HG02943 (cell line): ENCODE measurements around the gene P3H2.
"Not testable (repeated sequence)": the region's sequence is repeated elsewhere in the genome, so short reads cannot be mapped to it uniquely, and the experiment has no call there.

Source experiments
- ATAC-seq: cut with Tn5 transposase; IDR thresholded peaks from one replicate; pipeline ENCODE4 v1.9.1; 2021; ENCODE audit warnings: mild to moderate bottlenecking, low read depth, moderate library complexity; ENCODE audit not compliant: unreplicated experiment

P3H2 gene, protein sequence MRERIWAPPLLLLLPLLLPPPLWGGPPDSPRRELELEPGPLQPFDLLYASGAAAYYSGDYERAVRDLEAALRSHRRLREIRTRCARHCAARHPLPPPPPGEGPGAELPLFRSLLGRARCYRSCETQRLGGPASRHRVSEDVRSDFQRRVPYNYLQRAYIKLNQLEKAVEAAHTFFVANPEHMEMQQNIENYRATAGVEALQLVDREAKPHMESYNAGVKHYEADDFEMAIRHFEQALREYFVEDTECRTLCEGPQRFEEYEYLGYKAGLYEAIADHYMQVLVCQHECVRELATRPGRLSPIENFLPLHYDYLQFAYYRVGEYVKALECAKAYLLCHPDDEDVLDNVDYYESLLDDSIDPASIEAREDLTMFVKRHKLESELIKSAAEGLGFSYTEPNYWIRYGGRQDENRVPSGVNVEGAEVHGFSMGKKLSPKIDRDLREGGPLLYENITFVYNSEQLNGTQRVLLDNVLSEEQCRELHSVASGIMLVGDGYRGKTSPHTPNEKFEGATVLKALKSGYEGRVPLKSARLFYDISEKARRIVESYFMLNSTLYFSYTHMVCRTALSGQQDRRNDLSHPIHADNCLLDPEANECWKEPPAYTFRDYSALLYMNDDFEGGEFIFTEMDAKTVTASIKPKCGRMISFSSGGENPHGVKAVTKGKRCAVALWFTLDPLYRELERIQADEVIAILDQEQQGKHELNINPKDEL

DNA sequence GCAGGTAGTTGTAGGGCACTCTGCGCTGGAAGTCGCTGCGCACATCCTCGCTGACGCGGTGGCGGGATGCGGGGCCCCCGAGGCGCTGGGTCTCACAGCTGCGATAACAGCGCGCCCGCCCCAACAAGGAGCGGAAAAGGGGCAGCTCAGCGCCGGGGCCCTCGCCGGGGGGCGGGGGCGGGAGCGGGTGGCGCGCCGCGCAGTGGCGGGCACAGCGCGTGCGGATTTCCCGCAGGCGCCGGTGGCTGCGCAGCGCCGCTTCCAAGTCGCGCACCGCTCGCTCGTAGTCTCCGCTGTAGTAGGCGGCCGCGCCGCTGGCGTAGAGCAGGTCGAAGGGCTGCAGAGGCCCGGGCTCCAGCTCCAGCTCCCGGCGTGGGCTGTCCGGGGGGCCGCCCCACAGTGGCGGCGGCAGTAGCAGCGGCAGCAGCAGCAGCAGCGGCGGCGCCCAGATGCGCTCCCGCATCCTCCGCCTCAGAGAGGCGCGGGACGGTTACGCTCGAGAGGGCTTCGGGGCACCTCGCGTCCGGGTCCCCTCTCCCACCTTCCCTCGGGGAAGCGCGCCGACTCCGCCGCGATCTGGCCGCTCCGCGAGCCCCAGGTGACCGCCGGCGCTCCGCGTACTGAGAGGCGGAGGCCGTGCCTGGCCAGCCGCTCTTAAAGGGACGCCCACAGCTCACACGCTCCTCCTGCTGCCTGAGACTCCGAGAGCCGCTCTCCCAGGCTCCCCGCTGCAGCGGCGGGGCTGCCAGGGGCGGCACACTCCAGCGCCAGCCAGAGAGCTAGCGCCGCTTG is at the start of gene P3H2:
P3H2 (minus strand) TSS at position 629 of the 792 bp plus-strand sequence; CDS start at position 463, 166 bp downstream.
- no peak for ATAC-seq

DNA sequence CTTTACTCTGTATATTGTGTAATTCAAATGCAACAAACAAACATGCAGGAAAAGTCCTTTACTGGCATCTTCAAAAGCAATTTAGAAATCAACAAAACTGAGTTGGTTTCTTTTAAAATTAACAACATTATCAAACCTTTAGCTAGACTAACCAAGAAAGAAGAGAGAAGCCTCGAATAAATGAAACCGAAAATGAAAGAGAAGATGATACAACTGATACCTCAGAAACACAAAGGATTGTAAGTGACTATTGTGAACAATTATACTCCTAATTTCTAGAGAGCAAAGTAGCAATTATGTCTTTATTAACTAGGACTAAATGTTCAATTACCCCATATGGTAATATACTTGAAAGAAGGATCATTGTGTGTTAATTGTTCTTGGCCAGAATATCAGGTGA is 49.2 kb upstream of the P3H2 start:
- ATAC-seq = peak; percentile 90

DNA sequence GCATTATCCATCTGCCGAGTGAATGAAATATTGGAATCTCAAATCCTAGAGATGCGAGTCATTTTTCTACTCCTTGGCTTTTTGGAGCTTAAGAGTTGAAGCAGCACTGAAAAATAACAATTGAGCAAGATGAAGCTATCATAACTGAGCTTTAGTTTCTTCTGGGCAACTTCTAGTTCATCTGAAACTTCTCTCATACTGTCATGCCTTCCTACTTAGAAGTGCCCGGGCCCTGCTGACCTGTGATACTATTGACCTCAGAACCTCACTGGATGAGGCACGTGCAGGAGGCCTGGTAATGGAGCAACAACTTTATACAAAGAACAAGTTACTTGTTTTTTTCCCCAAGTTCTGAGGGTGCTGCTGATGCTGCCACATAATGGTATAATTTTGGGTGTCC is 48.5 kb upstream of the P3H2 start:
- peak; percentile 29 for ATAC-seq

DNA sequence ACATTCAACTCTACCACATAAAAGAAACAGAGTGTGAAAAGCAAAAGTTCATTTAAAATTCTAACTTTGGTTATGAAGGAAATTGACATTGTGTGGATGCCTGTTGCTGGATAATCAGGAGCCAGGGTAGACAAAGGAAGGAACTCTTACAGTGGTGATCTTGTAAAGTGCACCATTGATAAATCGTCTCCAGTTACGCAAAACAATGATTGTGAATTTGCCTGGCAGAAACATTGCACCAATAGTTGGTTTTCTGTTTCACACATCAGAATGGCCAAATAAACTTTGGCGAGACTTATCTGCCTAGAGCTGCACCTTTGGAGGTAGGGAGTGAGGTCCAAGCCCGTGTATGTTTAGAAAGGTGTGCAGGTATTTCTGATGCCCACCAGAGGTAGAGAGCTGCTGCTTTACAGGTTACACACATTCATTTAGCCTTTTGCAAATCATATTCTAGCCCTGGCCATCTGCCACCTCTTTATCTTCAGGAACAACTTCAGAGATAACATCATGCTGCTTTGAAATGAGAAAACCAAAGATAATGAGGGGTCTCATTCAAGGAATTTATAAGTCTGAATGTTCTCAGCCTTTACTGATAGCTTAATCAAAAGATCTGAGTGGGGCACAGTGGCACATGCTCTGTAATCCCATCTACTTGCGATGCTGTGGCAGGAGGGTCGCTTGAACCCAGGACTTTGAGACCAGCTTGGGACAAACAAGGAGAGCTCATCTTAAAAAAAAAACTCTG is 47.4 kb upstream of the P3H2 start:
- ATAC-seq = no peak

DNA sequence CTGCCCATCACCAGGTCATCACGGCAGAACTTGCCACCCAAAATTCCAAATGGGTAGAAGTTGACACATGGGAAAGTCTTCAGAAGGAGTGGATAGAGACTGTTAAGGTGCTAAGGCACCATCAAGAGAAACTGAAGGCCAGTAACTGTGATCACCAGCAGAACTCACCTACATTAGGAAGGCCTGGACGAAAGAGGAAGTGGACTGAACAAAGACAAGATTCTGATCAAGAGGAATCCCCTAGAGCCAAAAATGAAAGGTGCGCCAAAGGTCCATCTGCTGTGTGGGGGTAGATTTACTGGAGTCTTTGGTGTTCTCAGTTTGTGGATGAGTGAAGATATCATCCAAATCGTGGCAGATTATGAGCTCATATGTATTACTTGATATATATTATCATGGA is 46.3 kb upstream of the P3H2 start:
- no peak for ATAC-seq

DNA sequence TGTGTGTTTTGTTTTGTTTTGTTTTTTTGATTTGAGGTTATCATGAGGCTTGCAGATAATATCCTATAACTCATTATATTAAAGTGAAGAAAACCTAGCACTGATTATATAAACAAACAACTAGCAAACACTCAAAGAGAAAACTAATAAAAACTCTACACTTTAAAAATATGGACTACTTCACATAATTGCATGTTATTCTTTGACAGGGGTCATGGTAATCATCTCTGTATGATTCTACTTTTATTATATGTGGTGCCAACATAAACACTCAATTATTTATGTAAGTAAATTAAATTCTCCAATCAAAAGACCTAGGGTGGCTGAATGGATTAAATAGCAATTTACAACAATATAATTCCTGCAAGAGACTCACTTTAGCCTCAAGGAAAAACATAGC is 44.6 kb upstream of the P3H2 start:
- ATAC-seq = no peak

DNA sequence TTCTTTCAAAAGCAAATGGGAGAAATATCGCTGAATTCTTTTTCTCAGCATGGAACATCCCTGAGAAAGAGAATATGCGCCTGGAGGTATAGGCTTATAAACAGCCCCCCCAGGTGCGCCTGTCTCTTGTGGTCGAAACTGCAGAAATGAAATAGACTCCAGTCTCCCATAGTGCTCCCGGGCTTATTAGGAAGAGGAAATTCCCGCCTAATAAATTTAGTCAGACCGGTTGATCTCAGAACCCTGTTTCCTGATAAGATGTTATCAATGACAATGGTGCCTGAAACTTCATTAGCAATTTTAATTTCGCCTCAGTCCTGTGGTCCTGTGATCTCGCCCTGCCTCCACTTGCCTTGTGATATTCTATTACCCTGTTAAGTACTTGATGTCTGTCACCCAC is 41.3 kb upstream of the P3H2 start:
- ATAC-seq = not testable (repeated sequence)

DNA sequence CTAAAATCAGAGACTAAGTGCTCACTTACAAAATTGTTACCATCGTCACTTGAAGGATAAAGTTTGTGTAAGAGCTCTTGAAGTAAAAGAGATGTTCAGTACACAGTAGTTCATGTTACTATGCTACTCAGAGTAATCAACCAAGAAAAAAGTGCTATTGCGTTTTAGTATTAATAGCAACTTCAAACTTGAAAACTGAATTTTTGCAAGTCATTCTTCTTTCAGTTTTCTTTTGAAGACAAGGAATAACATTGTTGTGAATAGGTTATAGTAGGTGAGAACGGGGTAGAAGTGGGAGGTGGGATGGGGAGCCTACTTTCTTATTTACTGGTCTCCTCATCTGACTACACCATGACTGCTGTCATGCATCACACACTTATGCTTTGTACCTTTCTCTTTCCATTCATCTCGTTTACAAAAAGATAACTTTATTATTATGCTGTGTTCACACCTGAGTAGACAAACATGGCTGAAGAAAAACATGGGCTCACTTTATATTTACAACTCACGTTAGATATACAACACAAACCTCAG is 39.3 kb upstream of the P3H2 start:
- ATAC-seq = no peak

DNA sequence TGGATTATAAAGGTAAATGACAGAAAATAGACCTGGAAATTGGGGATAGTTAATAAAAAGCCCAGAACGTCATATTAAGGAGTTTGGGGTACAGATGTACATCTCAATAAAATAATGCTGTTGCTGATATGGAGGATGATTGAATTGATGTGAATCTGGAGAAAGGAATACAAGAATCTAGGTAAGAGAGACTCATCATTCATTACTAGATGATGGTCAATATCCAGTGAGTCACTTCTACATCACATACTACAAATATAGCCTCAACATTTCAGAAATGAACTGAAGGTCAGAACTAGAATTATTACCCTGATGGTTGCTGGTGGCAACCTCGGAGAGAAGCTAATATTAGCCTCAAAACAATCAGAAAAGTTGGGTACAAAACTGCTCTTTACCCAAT is 37.6 kb upstream of the P3H2 start:
- no peak for ATAC-seq

DNA sequence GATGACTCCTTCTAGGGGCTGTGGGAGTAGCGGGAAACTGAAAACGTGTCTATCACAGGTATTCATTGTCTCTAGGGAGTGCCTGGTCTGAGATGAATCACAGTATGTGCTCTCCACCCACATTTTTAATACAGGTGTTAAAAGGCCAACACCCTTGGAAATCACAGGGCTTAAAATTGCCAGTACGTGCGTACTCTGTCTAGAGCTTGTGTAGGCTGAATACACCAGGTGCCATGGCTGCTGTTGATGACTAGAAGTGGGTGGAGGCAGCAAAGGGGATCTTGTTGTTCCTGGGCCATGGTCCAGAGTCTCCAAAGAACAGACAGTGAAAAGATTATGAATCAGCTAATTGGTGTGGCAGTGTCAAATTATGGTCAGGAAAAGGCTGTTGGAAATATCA is 35.1 kb upstream of the P3H2 start:
- no peak for ATAC-seq

DNA sequence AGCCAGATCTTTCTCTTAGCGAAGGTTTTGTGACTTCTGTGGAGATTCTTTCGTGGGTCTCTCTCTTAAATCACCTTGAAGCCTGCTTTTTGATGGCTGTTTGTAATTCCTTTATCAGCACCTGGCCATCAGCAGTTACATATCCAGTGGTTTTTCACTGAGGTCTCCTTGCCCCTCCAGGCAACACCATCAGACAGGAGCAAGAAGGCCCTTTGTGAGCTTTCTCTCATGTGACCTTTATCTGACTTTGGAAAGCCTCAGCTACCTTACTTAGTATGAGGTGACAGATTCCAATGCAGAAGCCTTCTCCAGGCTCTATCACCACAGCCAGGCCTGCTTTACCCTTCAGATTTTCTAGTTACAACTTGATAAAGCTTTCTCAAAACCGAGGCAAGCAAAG is 30.0 kb upstream of the P3H2 start:
- no peak for ATAC-seq

DNA sequence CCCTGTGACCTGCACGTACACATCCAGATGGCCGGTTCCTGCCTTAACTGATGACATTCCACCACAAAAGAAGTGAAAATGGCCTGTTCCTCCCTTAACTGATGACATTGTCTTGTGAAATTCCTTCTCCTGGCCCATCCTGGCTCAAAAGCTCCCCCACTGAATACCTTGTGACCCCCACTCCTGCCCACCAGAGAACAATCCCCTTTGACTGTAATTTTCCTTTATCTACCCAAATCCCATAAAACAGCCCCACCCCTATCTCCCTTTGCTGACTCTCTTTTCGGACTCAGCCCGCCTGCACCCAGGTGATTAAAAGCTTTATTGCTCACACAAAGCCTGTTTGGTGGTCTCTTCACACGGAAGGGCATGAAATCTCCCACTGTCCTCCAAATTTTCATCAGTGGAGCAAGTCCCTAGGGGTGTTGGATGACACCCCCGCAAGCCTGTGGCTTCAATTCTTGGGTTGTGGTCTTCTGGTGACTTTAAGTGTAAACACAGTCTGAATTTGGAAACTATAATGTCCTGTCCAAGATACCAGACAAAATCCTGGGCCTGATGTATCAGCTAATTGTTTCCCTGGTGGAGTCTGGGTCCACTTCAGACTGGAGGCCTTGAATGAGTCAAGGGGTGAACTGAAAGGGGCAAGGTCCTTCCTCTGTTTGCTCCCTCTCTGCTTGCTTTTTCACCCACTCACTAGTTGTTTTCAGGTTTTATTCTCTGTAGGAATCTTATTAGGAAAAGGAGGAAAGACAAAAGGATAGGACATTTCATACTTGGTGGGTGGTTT is 29.3 kb upstream of the P3H2 start:
- ATAC-seq = not testable (repeated sequence)

DNA sequence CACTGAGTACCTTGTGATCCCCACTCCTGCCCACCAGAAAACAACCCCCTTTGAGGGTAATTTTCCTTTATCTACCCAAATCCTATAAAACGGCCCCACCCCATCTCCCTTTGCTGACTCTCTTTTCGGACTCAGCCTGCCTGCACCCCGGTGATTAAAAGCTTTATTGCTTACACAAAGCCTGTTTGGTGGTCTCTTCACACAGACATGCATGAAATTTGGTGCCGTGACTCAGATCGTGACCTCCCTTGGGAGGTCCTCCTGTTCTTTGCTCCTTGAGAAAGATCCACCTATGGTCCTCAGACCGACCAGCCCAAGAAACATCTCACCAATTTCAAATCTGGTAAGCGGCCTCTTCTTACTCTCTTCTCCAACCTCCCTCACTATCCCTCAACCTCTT is 24.1 kb upstream of the P3H2 start:
- ATAC-seq = not testable (repeated sequence)

DNA sequence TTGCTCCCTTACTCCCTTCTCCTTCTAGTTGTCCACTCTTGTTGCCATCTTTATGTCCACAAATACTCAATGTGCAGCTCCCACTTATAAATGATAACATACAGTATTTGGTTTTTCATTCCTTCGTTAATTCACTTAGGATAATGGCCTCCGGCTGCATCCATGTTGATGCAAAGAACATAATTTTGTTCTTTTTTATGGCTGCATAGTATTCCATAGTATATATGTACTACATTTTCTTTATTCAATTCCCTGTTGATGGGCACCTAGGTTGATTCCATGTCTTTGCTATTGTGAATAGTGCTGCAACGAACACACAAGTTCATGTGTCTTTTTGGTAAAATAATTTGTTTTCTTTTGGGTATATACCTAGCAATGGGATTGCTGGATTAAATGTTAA is 21.3 kb upstream of the P3H2 start:
- ATAC-seq = no peak

DNA sequence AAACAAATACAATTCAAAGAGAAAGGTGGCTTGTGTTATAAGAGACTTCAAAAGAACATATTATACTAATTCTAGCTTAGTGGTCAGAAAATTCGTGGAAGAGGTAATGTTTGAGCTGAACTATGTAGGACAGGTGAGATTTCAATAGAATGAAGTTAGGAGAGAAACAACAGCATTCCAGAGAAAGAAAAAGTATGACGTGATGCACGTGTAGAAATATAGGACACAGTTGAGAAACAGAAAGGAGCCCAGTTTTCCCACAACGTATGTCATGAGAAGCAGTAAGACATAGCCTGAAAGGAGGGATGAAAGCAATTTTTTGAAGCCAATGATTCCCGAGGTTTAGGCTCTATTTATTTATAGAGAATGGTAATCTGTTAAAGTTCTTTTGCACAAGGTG is 18.7 kb upstream of the P3H2 start:
- no peak for ATAC-seq

DNA sequence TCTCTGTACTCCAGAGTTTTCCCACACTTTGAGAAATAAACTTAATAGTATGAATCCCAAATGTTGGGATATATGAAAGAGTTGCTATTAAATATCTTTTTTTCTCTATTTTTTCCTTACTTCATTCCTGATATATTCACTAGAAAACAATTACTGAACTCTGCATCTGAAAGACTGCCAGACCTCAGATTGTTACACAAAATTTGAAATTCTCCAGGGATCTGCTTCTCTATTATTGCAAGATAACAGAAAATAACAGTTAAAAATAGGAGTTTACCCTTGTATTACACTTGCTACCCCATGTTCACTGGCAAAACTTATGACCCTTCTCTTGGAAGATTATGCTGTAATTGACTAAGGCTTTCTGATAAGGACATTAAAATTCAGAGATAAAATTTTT is 11.7 kb upstream of the P3H2 start:
- no peak for ATAC-seq

DNA sequence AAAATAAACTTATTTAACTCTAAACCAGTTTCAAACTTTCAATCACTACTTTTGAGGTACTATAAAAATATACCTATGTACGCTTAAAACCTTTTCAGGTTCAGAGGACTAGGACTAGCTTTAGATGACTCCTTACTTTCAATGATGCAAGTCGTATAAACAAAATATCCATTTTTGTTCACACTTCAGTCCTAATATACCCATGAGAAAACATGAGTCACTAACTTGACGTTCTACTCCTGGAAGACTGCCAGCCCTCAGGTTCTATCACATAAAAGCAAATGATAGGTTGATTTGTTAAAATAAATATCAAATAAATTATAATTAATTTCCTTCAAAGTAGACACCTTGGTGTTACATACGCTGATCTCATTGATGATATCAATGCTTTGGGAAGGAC is 10.6 kb upstream of the P3H2 start:
- no peak for ATAC-seq

DNA sequence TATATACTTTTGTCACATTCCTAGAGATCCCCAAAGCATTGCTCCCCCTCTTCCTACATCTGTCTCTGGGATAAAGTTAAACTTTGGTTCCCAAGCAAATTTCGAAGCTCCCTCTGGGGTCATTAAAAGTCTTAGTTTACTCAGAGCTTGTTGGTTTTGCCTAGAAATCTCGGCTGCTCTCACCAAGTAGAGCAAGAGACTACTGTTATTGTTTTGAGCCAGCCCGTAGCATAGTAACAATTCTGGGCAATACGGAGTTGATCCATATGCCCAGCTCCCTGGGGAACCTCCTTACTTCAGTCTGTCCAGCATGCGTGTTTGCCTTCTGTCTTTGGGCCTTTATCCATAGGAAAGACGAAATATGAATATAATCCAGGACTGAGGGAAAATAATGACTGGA is 10.0 kb upstream of the P3H2 start:
- no peak for ATAC-seq

DNA sequence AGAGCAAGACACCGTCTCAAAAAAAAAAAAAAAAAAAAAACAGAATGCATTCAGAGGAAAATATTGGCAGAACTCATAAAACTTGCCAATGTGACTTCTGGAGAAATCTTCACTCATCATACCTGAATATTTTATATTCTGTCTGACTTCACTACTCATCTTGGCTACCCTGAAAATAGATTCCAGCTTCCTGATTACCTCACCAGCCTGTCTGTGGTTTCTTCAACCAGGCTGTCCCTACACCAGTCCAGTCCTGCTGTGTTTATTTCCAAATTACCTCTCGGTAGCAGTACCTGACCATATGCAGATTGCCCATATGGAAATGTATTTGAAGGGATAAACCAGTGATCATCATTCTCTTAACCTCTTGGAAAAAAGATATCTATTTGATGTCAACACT is 9.3 kb upstream of the P3H2 start:
- ATAC-seq = no peak

DNA sequence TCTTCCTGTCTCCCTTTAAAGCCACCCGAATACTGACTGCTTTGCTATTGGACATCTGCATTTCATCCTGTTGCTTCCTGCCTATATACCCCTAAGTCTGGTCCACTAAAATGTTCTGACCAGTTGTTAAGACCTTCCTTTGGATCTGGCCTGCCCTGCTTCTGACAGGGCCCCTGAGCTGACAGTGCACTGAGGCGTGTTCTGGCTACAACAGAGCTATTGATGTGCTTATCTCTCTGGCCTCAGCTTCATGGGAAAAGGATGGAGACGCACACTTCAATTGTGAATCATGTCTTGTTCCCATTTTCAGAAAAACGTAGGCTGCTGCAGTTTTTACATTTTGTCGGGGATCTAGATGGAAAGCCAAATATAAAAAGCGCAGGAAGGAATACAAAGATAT is 7.1 kb upstream of the P3H2 start:
- ATAC-seq = no peak
